SH-SY5Y (cell line): ENCODE data around the gene DENND1B.

Source experiments
- GATA2 ChIP-seq: IDR thresholded peaks from 2 replicates; pipeline ENCODE4 v1.6.1; 2011; ENCODE audit warnings: mild to moderate bottlenecking, low read depth, low read length
- GATA3 ChIP-seq: IDR thresholded peaks from 2 replicates; pipeline ENCODE4 v1.6.1; 2011; ENCODE audit warnings: low read depth, mild to moderate bottlenecking, low read length, moderate library complexity

The DENND1B gene

GRCh38 chr1:197788741-197789739 lies 13.8 kb upstream of the DENND1B start:
- TF ChIP-seq GATA3 (no peak), GATA2 (no peak)

- TF ChIP-seq GATA2 (no peak), GATA3 (no peak)
Observed at GRCh38 chr1:197787623-197788536, 12.6 kb upstream of the DENND1B start.

GRCh38 chr1:197787056-197787455 lies 11.8 kb upstream of the DENND1B start:
- TF ChIP-seq GATA3: no peak
- TF ChIP-seq GATA2: no peak

DNA sequence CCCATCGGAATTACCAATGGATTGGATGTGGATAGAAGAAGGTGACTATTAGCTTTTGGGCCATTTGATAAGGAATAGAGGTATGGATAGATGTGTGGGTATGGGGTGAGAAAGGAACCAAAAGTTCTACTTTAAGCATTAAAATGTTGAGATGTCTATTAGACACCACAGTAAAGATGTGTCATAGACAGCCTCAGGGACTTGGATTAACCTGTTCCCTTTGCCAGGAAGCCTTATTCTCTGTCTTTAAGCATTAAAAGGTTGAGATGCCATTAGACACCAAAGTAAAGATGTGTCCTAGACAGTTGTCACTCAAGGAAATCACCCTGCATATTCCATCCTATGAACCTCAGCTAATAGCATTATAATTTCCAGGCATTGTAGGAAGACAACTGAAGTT lies 11.0 kb upstream of the DENND1B start:
- TF ChIP-seq GATA3: no peak
- TF ChIP-seq GATA2: no peak

DNA sequence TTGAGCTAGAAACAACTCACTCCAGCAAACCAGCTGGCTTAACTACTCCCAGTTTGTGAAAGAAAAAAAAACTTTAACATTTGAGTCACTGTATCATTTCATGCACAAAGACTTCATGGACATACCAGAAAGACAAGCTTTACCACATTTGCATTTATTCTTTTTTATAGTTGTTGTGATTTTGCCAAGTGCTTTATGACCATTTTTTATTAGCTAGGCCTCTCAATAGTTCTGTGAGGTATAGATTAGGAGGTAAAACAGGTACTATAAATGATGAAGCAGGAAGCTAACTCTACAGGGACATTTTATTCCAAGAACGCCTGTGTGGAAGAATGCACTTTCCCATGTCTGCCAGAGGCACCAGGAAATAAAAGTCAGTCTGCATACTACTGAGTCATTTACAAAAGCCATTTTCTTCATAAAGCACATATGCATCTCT lies 8.2 kb upstream of the DENND1B start:
- TF ChIP-seq GATA3 (no peak), GATA2 (no peak)

DNA sequence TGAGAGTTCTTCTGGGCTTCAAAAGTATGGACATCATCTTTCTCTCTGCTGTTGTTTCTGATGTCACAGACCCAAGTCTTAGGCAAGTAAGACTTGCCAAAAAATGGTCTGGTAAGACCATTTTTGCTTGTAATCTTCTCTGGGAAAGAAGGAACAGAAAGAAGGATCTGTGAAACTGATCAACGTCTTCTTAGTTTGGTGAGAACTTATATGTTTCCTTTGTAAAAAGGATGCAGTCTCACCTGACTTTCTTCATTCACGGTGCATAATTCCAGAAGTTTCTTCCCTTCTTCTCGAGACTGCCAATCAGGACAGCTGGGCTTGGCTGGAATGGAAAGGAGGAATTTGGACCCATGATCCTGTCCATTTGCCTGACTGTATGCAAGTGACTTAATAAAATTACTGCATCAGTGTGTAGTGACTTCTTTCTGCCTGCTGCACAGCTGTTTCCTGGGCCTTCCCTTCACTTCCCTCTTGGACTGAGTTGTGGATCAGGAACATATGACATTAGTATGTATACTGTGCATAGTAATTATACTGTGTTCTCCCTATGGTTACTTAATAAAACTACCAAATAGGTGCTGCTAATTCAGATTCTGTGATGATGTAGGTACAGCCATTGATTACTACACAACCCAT lies 7.6 kb upstream of the DENND1B start:
- TF ChIP-seq GATA2 (no peak), GATA3 (no peak)

- TF ChIP-seq GATA3: no peak
Observed at GRCh38 chr1:197781968-197782721, 6.9 kb upstream of the DENND1B start.

DNA sequence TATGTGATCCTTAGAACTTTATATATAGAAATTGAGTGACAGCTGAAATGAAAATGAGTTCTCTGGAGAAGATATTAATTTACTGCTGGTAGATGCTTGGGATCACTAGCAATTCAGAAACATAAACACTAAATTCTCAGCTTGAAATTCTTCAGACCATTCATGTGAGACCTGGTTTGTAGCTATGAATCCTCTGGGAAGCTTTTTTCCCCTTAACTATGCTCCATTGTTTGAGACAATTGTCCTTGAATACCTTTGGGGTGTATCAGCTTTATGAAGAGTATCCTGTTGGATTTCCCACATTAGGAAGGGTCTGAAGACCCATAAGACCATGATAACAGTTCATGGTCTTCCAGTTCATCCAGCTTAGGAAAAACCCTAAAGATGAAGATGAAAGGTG lies 4.6 kb upstream of the DENND1B start:
- TF ChIP-seq GATA2: no peak
- no peak for TF ChIP-seq GATA3

GRCh38 chr1:197778366-197778945 lies 3.2 kb upstream of the DENND1B start:
- no peak for TF ChIP-seq GATA2
- no peak for TF ChIP-seq GATA3

GRCh38 chr1:197776351-197777105 lies 1.2 kb upstream of the DENND1B start:
- TF ChIP-seq GATA3 (no peak), GATA2 (no peak)

DNA sequence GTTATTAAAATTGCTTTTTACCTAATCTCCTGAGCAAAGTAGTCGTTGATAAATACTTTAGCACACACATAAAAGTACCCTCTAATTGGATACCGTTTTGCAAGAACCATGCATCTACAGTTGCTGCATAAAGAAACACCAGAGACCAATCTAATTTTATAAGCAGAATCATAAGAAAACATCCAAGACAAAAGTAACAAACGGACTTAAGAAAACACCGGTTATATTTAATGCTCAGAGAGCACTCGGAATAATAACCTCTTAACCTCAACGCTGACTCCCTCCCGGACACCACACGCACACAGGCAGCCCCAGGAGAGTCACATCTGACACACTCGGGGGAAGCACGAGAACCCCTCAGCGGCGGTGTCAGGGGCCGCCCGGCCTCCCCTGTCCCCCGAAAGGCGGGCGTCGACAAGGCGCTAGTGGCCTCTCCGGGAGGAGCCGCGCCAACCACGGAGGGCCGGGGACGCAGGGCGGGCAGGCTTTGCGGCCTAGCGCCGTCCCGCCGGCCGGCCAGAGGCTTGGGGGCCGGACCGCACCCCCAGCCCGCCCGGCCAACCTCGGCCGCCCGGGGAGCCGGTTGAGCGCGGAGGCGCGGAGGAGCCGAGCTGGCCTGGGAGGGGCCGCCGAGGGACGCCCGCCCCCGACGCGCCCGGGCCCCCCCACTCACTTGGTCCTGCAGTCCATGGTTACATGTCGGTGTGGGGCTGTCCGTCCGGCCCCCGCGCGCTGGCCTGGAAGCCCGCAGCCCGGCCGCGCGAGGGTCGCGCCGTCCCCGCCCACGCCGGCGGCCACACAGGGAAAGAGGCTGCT lies 606 bp downstream of the DENND1B start:
- TF ChIP-seq GATA2 (no peak; the same call in 1 of the 2 replicates), GATA3 (no peak)

DNA sequence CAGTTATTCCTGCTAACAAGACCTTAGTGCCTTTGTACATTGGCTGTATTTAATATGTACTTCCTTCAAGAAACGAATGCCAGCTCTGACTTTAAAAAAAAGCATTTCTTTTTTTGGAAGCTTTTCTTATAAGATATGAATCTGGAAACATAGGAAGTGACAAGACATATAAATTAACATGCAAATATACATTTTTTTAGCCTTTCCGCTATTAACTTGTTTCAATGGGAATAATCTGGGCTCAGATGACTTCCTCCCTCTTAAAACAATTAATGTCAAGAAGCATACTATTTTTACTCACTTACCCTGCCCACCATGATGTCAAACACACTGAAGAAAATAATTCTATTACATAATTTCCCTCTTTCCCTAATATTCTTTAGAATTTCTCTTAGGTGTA lies 1.4 kb downstream of the DENND1B start:
- TF ChIP-seq GATA2 (no peak), GATA3 (no peak)
